GM23338 (cell line): ENCODE measurements around the gene CHCHD6. TPM values are rescaled to one million over a fixed set of nuclear protein-coding genes. Genes with fewer than 3 reads are reported as not detected.

Source experiments
- ATAC-seq: fragments of 200-7000 bp; cut with Tn5 transposase; 3 replicates; pipeline ENCODE4 v1.9.1; 2020
- DNase-seq: peaks from one replicate; pipeline ENCODE4 v3.0.0-alpha.2; 2015; ENCODE audit warnings: low spot score
- H2AFZ ChIP-seq: fragments of 200-600 bp; sonication (generic); 2 replicates; pipeline ENCODE4 v1.8.0; 2016; ENCODE audit warnings: antibody characterized with exemption, mild to moderate bottlenecking, moderate library complexity
- H3F3A ChIP-seq: fragments of 200-600 bp; sonication (generic); replicated peaks from 2 replicates; pipeline ENCODE4 v1.8.0; 2017; ENCODE audit warnings: antibody characterized with exemption, mixed run types, low read depth
- H3K27ac ChIP-seq: fragments of 200-600 bp; sonication (generic); 2 replicates; pipeline ENCODE4 v1.6.1; 2016; ENCODE audit warnings: low read depth
- H3K27me3 ChIP-seq: fragments of 200-600 bp; sonication (generic); 2 replicates; pipeline ENCODE4 v1.8.0; 2016; ENCODE audit warnings: mild to moderate bottlenecking, mixed run types, moderate library complexity; ENCODE audit not compliant: insufficient read depth
- H3K36me3 ChIP-seq: fragments of 200-600 bp; sonication (generic); 2 replicates; pipeline ENCODE4 v1.8.0; 2016; ENCODE audit warnings: mild to moderate bottlenecking; ENCODE audit not compliant: insufficient read depth
- H3K4me1 ChIP-seq: fragments of 200-600 bp; sonication (generic); 2 replicates; pipeline ENCODE4 v1.8.0; 2016; ENCODE audit warnings: mild to moderate bottlenecking, moderate library complexity; ENCODE audit not compliant: insufficient read depth
- H3K4me2 ChIP-seq: fragments of 200-600 bp; sonication (generic); 2 replicates; pipeline ENCODE4 v1.7.1; 2017; ENCODE audit warnings: mixed run types
- H3K4me3 ChIP-seq: fragments of 200-600 bp; sonication (generic); 2 replicates; pipeline ENCODE4 v1.6.1; 2016; ENCODE audit warnings: mixed run types
- H3K79me2 ChIP-seq: fragments of 200-600 bp; sonication (generic); replicated peaks from 2 replicates; pipeline ENCODE4 v1.8.0; 2017; ENCODE audit warnings: mild to moderate bottlenecking; ENCODE audit not compliant: insufficient read depth
- H3K9me2 ChIP-seq: fragments of 200-600 bp; sonication (generic); 2 replicates; pipeline ENCODE4 v1.8.0; 2017; ENCODE audit not compliant: insufficient read depth
- H4K20me1 ChIP-seq: fragments of 200-600 bp; sonication (generic); replicated peaks from 2 replicates; pipeline ENCODE4 v1.8.0; 2017; ENCODE audit warnings: mild to moderate bottlenecking; ENCODE audit not compliant: insufficient read depth
- H3K27ac Mint-ChIP-seq: 2 replicates; pipeline ENCODE4 v1.8.0; 2020; ENCODE audit warnings: inconsistent platforms, mild to moderate bottlenecking, moderate library complexity, mixed read lengths
- H3K27me3 Mint-ChIP-seq: 3 replicates; pipeline ENCODE4 v1.8.0; 2022; ENCODE audit warnings: low read depth, mild to moderate bottlenecking, moderate library complexity, mixed read lengths, inconsistent platforms; ENCODE audit not compliant: insufficient read depth, poor library complexity
- H3K36me3 Mint-ChIP-seq: 3 replicates; pipeline ENCODE4 v1.8.0; 2021; ENCODE audit warnings: low read depth, mild to moderate bottlenecking, inconsistent platforms, moderate library complexity, mixed read lengths
- H3K4me1 Mint-ChIP-seq: 3 replicates; pipeline ENCODE4 v1.8.0; 2020; ENCODE audit warnings: mild to moderate bottlenecking, inconsistent platforms, mixed read lengths
- H3K4me3 Mint-ChIP-seq: 3 replicates; pipeline ENCODE4 v1.8.0; 2021; ENCODE audit warnings: moderate library complexity, mild to moderate bottlenecking, inconsistent platforms, mixed read lengths
- H3K9me3 Mint-ChIP-seq: 3 replicates; pipeline ENCODE4 v1.8.0; 2020; ENCODE audit warnings: moderate library complexity, mild to moderate bottlenecking, inconsistent platforms, mixed read lengths
- CREB1 ChIP-seq: fragments of 250-450 bp; sonication (Bioruptor Pico); IDR thresholded peaks from 2 replicates; pipeline ENCODE4 v1.5.0; 2020; ENCODE audit warnings: low read depth, mild to moderate bottlenecking, moderate library complexity
- EZH2 ChIP-seq: fragments of 200-600 bp; sonication (generic); IDR thresholded peaks from one replicate; pipeline ENCODE4 v1.8.0; 2017; ENCODE audit warnings: antibody characterized with exemption, mild to moderate bottlenecking, low read depth; ENCODE audit not compliant: unreplicated experiment
- EZH2phosphoT487 ChIP-seq: fragments of 200-600 bp; sonication (generic); IDR thresholded peaks from one replicate; pipeline ENCODE4 v1.8.1; 2018; ENCODE audit warnings: antibody characterized with exemption; ENCODE audit not compliant: unreplicated experiment
- JUNB ChIP-seq: IDR thresholded peaks from one replicate; pipeline ENCODE4 v1.6.1; 2016; ENCODE audit warnings: antibody characterized with exemption; ENCODE audit not compliant: unreplicated experiment
- POLR2AphosphoS5 ChIP-seq: IDR thresholded peaks from 2 replicates; pipeline ENCODE4 v1.6.1; 2016; ENCODE audit warnings: antibody characterized with exemption, low read depth
- REST ChIP-seq: IDR thresholded peaks from one replicate; pipeline ENCODE4 v1.6.1; 2018; ENCODE audit warnings: antibody characterized with exemption; ENCODE audit not compliant: unreplicated experiment
- STAT1 ChIP-seq: IDR thresholded peaks from one replicate; pipeline ENCODE4 v1.6.1; 2016; ENCODE audit warnings: antibody characterized with exemption; ENCODE audit not compliant: unreplicated experiment
- ZNF331 ChIP-seq: fragments of 250-450 bp; sonication (Bioruptor Pico); IDR thresholded peaks from 2 replicates; pipeline ENCODE4 v1.5.0; 2020; ENCODE audit warnings: low read depth, mild to moderate bottlenecking, moderate library complexity
- ZNF462 ChIP-seq: fragments of 250-450 bp; sonication (Bioruptor Pico); IDR thresholded peaks from 2 replicates; pipeline ENCODE4 v1.5.0; 2020; ENCODE audit warnings: mild to moderate bottlenecking, moderate library complexity
- polyA plus RNA-seq: library from polyadenylated mRNA; unstranded; fragments of >200 nt; fragmentation: Nextera tagmentation; extraction: Ambion mirVana; gene quantifications from 2 replicates; pipeline ENCODE4 v1.2.1, GENCODE V29; 2016
- total RNA-seq: library from RNA; depleted of rRNA; stranded (reverse); fragments of >200 nt; shearing (Covaris generic); gene quantifications from 2 replicates; pipeline ENCODE4 v1.2.3, GENCODE V29; 2014
- TF ChIP-seq, protein P1 (sequence below), 2 experiments: fragments of 200-600 bp in 1 of 2; sonication (generic) in 1 of 2; conservative IDR thresholded peaks; 2 replicates each; pipeline versions ENCODE4 v1.5.1 to v1.6.1; 2016 to 2017; ENCODE audit warnings: antibody characterized with exemption in 2 of 2, low read depth in 2 of 2, mild to moderate bottlenecking in 2 of 2, moderate library complexity in 1 of 2

The CHCHD6 gene
- total and polyA plus RNA-seq, 2 experiments from 2014 or later: 28.8 to 43.0 TPM

GRCh38 chr3:126748701-126749546 is 44.9 kb downstream of the CHCHD6 start:
- Histone ChIP-seq H3K27ac (no peak overlapping the region), H3K4me3 (no peak overlapping the region), H3F3A (no peaks in the 10 kb centered on the region), H4K20me1 (no peaks in the 10 kb centered on the region; the same call in 1 of the 2 replicates), H3K79me2 (peaks cover 15% of the 10 kb centered on the region), H3K4me1 (peaks cover 22% of the 10 kb centered on the region), H3K9me2 (no peaks in the 10 kb centered on the region), H3K4me2 (no peak overlapping the region), H2AFZ (no peak overlapping the region), H3K27me3 (no peaks in the 10 kb centered on the region), H3K36me3 (no peaks in the 10 kb centered on the region)
- Mint-ChIP-seq H3K4me3 (no peak overlapping the region), H3K27ac (no peak overlapping the region), H3K36me3 (peaks cover 7% of the 10 kb centered on the region; the same call in 1 of the 3 replicates), H3K27me3 (peaks cover 12% of the 10 kb centered on the region), H3K9me3 (no peaks in the 10 kb centered on the region), H3K4me1 (peaks cover 47% of the 10 kb centered on the region)
- ATAC-seq (no peak), DNase-seq (no peak)
- no peak for TF ChIP-seq EZH2phosphoT487
- no peak for TF ChIP-seq STAT1
- TF ChIP-seq POLR2AphosphoS5: no peak
- TF ChIP-seq, protein P1, sequence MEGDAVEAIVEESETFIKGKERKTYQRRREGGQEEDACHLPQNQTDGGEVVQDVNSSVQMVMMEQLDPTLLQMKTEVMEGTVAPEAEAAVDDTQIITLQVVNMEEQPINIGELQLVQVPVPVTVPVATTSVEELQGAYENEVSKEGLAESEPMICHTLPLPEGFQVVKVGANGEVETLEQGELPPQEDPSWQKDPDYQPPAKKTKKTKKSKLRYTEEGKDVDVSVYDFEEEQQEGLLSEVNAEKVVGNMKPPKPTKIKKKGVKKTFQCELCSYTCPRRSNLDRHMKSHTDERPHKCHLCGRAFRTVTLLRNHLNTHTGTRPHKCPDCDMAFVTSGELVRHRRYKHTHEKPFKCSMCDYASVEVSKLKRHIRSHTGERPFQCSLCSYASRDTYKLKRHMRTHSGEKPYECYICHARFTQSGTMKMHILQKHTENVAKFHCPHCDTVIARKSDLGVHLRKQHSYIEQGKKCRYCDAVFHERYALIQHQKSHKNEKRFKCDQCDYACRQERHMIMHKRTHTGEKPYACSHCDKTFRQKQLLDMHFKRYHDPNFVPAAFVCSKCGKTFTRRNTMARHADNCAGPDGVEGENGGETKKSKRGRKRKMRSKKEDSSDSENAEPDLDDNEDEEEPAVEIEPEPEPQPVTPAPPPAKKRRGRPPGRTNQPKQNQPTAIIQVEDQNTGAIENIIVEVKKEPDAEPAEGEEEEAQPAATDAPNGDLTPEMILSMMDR (conservative IDR thresholded peaks at IDR 0.05; ENCODE audit: low read depth in 2 of 2): no peak
- no peak for TF ChIP-seq JUNB
- TF ChIP-seq CREB1 (CRISPR knock-in tag): no peak
- TF ChIP-seq ZNF462 (CRISPR knock-in tag): no peak
- no peak for TF ChIP-seq ZNF331
- no peak for TF ChIP-seq EZH2
- TF ChIP-seq REST: no peak
